ENCODE results near the gene UCMA. TPM values are rescaled to one million over a fixed set of nuclear protein-coding genes. Genes with fewer than 3 reads are reported as not detected.
"Not testable (repeated sequence)": the region's sequence is repeated elsewhere in the genome, so short reads cannot be mapped to it uniquely, and the experiment has no call there.

UCMA gene
- total and polyA plus RNA-seq, 2 donors (not counting 1 experiment from before 2014, with no cell fraction given) = not detected

- H3K4me2 ChIP-seq (ENCODE audit: extremely low read depth, insufficient read depth, low read length) = no peak overlapping the region
- H3K27ac ChIP-seq (ENCODE audit: insufficient read depth, low read length) = no peak overlapping the region
- TF ChIP-seq EZH2 (IDR thresholded peaks at IDR 0.05; ENCODE audit: low read length, missing control alignments) (no peak), CTCF (conservative IDR thresholded peaks at IDR 0.05 in 1 of 2, IDR thresholded peaks at IDR 0.05 in 1 of 2; ENCODE audit: low read depth in 1 of 2, low read length in 2 of 2) (no peak)
- H3K4me3 ChIP-seq (replicated peaks in 1 of 4; ENCODE audit: control extremely low read depth in 1 of 4, insufficient read depth in 1 of 4, low read depth in 3 of 4, low read length in 4 of 4) = no peak overlapping the region
- no peak overlapping the region for H2AFZ ChIP-seq (ENCODE audit: low read length)
- H3K27me3 ChIP-seq (ENCODE audit: control insufficient read depth, insufficient read depth, low read length) = no peaks in the 10 kb centered on the region
- H3K4me1 ChIP-seq (ENCODE audit: control insufficient read depth, extremely low read depth, insufficient read depth, low read length) = no peaks in the 10 kb centered on the region
- DNase-seq (ENCODE audit: low read depth in 2 of 2) = no peak
- H4K20me1 ChIP-seq (ENCODE audit: control insufficient read depth, extremely low read depth, insufficient read depth, low read length) = no peaks in the 10 kb centered on the region
- no peaks in the 10 kb centered on the region for H3K36me3 ChIP-seq (ENCODE audit: control insufficient read depth, insufficient read depth, low read length)
- H3K79me2 ChIP-seq (ENCODE audit: control insufficient read depth, insufficient read depth, low read length) = no peaks in the 10 kb centered on the region
- H3K9ac ChIP-seq (ENCODE audit: insufficient read depth, low read length) = no peak overlapping the region
- no peaks in the 10 kb centered on the region for H3K9me3 ChIP-seq (ENCODE audit: control insufficient read depth, insufficient read depth, low read depth, low read length)
Observed at GRCh38 chr10:13253726-13254125, 19.6 kb upstream of the UCMA start.

- H3K9ac ChIP-seq (ENCODE audit: insufficient read depth, low read length) = no peak overlapping the region
Observed at GRCh38 chr10:13247784-13248183, 13.6 kb upstream of the UCMA start.

GRCh38 chr10:13247246-13247645 is 13.1 kb upstream of the UCMA start:
- H3K36me3 ChIP-seq (ENCODE audit: control insufficient read depth, insufficient read depth, low read length) = no peaks in the 10 kb centered on the region
- no peaks in the 10 kb centered on the region for H3K4me1 ChIP-seq (ENCODE audit: control insufficient read depth, extremely low read depth, insufficient read depth, low read length)
- no peak for DNase-seq (ENCODE audit: low read depth in 2 of 2)
- H2AFZ ChIP-seq (ENCODE audit: low read length) = no peak overlapping the region
- H4K20me1 ChIP-seq (ENCODE audit: control insufficient read depth, extremely low read depth, insufficient read depth, low read length) = no peaks in the 10 kb centered on the region
- TF ChIP-seq EZH2 (IDR thresholded peaks at IDR 0.05; ENCODE audit: low read length, missing control alignments) (no peak), CTCF (conservative IDR thresholded peaks at IDR 0.05 in 1 of 2, IDR thresholded peaks at IDR 0.05 in 1 of 2; ENCODE audit: low read depth in 1 of 2, low read length in 2 of 2) (no peak)
- H3K4me3 ChIP-seq (replicated peaks in 1 of 4; ENCODE audit: control extremely low read depth in 1 of 4, insufficient read depth in 1 of 4, low read depth in 3 of 4, low read length in 4 of 4) = no peak overlapping the region
- H3K4me2 ChIP-seq (ENCODE audit: extremely low read depth, insufficient read depth, low read length) = no peak overlapping the region
- H3K9ac ChIP-seq (ENCODE audit: insufficient read depth, low read length) = no peak overlapping the region
- no peaks in the 10 kb centered on the region for H3K27me3 ChIP-seq (ENCODE audit: control insufficient read depth, insufficient read depth, low read length)
- H3K9me3 ChIP-seq (ENCODE audit: control insufficient read depth, insufficient read depth, low read depth, low read length) = no peaks in the 10 kb centered on the region
- H3K79me2 ChIP-seq (ENCODE audit: control insufficient read depth, insufficient read depth, low read length) = no peaks in the 10 kb centered on the region
- H3K27ac ChIP-seq (ENCODE audit: insufficient read depth, low read length) = no peak overlapping the region

More at GRCh38 chr10:13247784-13248183, 13.6 kb upstream of the UCMA start:
- DNase-seq (ENCODE audit: low read depth in 2 of 2) = no peak
- no peaks in the 10 kb centered on the region for H4K20me1 ChIP-seq (ENCODE audit: control insufficient read depth, extremely low read depth, insufficient read depth, low read length)
- no peaks in the 10 kb centered on the region for H3K9me3 ChIP-seq (ENCODE audit: control insufficient read depth, insufficient read depth, low read depth, low read length)
- no peaks in the 10 kb centered on the region for H3K27me3 ChIP-seq (ENCODE audit: control insufficient read depth, insufficient read depth, low read length)
- no peak overlapping the region for H3K4me2 ChIP-seq (ENCODE audit: extremely low read depth, insufficient read depth, low read length)
- TF ChIP-seq CTCF (conservative IDR thresholded peaks at IDR 0.05 in 1 of 2, IDR thresholded peaks at IDR 0.05 in 1 of 2; ENCODE audit: low read depth in 1 of 2, low read length in 2 of 2) (no peak), EZH2 (IDR thresholded peaks at IDR 0.05; ENCODE audit: low read length, missing control alignments) (no peak)
- H3K4me3 ChIP-seq (replicated peaks in 1 of 4; ENCODE audit: control extremely low read depth in 1 of 4, insufficient read depth in 1 of 4, low read depth in 3 of 4, low read length in 4 of 4) = no peak overlapping the region
- H3K27ac ChIP-seq (ENCODE audit: insufficient read depth, low read length) = no peak overlapping the region
- no peak overlapping the region for H2AFZ ChIP-seq (ENCODE audit: low read length)
- no peaks in the 10 kb centered on the region for H3K4me1 ChIP-seq (ENCODE audit: control insufficient read depth, extremely low read depth, insufficient read depth, low read length)
- no peaks in the 10 kb centered on the region for H3K79me2 ChIP-seq (ENCODE audit: control insufficient read depth, insufficient read depth, low read length)
- H3K36me3 ChIP-seq (ENCODE audit: control insufficient read depth, insufficient read depth, low read length) = no peaks in the 10 kb centered on the region

- not testable (repeated sequence) for H4K20me1 ChIP-seq (ENCODE audit: control insufficient read depth, extremely low read depth, insufficient read depth, low read length)
Observed at GRCh38 chr10:13242260-13242659, 8.1 kb upstream of the UCMA start.

More at GRCh38 chr10:13242260-13242659, 8.1 kb upstream of the UCMA start:
- not testable (repeated sequence) for H3K4me2 ChIP-seq (ENCODE audit: extremely low read depth, insufficient read depth, low read length); DNase-seq (ENCODE audit: low read depth in 2 of 2); H3K4me1 ChIP-seq (ENCODE audit: control insufficient read depth, extremely low read depth, insufficient read depth, low read length); H3K27ac ChIP-seq (ENCODE audit: insufficient read depth, low read length); H3K27me3 ChIP-seq (ENCODE audit: control insufficient read depth, insufficient read depth, low read length); H3K4me3 ChIP-seq (replicated peaks in 1 of 4; ENCODE audit: control extremely low read depth in 1 of 4, insufficient read depth in 1 of 4, low read depth in 3 of 4, low read length in 4 of 4); H3K9ac ChIP-seq (ENCODE audit: insufficient read depth, low read length); H3K36me3 ChIP-seq (ENCODE audit: control insufficient read depth, insufficient read depth, low read length); H3K9me3 ChIP-seq (ENCODE audit: control insufficient read depth, insufficient read depth, low read depth, low read length); H3K79me2 ChIP-seq (ENCODE audit: control insufficient read depth, insufficient read depth, low read length); H2AFZ ChIP-seq (ENCODE audit: low read length)
